ENCODE results near the gene GAL3ST3. TPM values are rescaled to one million over a fixed set of nuclear protein-coding genes. Genes with fewer than 3 reads are reported as not detected.
A peak's percentile ranks its signal among the peaks of the same experiment; 100 is the strongest.

The GAL3ST3 gene
- total and polyA plus RNA-seq, 12 donors, result 0.07 to 4.6 (median 2.1) TPM

DNA sequence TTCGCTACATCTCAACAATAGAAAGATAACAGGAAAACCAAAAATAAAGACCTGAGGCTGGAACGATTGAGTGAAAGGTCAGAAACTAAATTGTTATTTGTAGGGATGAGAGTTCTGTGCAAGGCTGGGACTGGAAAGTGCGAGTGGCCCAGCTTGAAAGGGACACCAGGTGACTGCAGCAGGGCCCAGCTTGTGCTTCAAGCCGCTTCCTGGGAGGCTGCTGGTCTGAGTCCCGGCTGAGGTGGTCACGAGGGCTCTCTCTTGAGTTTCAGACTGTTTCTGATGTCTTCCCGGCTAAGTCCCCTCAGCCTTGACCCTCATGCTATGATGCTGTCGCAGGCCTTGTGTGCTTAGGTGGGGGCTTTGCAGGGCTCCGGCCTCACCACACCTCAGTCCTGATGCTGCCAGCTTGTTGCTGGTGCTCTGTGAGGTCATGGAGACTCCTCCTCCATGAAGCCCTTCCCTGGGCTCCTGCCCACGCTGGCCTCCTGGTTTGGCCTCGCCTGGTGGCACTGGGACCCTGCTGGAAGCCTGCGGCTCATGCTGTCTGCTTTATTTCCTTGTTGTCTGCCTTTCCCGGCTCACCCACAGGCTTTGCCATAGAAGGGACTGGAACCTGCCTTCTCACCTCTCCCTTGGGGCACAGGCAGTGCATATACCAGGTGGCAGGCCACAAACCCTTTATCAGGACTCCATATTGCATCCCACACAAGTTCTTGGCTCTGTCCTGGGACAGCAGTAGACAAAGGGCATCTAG lies 42.6 kb downstream of the GAL3ST3 start:
- H3K9me3 ChIP-seq, result no peaks in the 10 kb centered on the region
- peaks cover 4 to 26% (median 11%) of the 10 kb centered on the region in 9 donors for H3K4me1 ChIP-seq
- TF ChIP-seq, protein P1, sequence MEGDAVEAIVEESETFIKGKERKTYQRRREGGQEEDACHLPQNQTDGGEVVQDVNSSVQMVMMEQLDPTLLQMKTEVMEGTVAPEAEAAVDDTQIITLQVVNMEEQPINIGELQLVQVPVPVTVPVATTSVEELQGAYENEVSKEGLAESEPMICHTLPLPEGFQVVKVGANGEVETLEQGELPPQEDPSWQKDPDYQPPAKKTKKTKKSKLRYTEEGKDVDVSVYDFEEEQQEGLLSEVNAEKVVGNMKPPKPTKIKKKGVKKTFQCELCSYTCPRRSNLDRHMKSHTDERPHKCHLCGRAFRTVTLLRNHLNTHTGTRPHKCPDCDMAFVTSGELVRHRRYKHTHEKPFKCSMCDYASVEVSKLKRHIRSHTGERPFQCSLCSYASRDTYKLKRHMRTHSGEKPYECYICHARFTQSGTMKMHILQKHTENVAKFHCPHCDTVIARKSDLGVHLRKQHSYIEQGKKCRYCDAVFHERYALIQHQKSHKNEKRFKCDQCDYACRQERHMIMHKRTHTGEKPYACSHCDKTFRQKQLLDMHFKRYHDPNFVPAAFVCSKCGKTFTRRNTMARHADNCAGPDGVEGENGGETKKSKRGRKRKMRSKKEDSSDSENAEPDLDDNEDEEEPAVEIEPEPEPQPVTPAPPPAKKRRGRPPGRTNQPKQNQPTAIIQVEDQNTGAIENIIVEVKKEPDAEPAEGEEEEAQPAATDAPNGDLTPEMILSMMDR (IDR thresholded peaks at IDR 0.05), result no peak
- intact Hi-C loops (cut with DNase I), result no loop called here
- H3K27ac ChIP-seq, result no peak overlapping the region
- DNase-seq (no peak), ATAC-seq (no peak)
- H3K36me3 ChIP-seq, result peaks cover 0 to 35% (median 12%) of the 10 kb centered on the region in 9 donors
- peaks cover 0 to 13% (median under 1%) of the 10 kb centered on the region in 7 donors for H3K27me3 ChIP-seq
- WGBS, 2 donors, result 83 to 85% methylated on average over 13 of the region's 13 CpGs
- H3K4me3 ChIP-seq, result no peak overlapping the region

DNA sequence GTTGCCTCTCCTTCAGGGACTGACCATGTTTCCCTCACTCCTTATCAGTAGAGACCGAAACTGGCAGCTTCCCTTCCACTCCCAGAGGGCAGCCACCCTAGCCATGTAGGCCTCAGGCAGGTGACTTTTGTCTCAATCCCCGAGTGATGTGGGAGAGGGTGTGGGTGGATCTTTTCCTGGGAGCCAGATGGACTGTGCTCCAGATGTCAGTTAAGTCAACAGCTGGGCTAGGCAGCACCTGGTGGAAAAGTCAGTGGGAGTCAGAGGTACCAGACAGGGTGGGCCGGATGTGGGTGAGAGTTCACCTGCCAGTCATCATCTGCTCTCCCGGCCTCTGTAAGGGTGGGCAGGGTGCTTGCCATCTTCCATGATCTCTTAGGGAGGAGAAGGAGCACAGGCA lies 44.8 kb downstream of the GAL3ST3 start:
- TF ChIP-seq, protein P1 (IDR thresholded peaks at IDR 0.05), result no peak
- ATAC-seq, result no peak
- peaks cover 0 to 48% (median 22%) of the 10 kb centered on the region in 9 donors for H3K36me3 ChIP-seq
- intact Hi-C loops (cut with DNase I), result loop anchor here in 3 of 10 donors (5.0 kb wide), 1 partner anchor 42 kb away; the partner anchor contains the start of gene SART1 (in 3 of the 3)
- H3K9me3 ChIP-seq, result no peaks in the 10 kb centered on the region
- H3K4me3 ChIP-seq, result no peak overlapping the region
- H3K4me1 ChIP-seq, result peaks cover 10 to 47% (median 24%) of the 10 kb centered on the region in 9 donors
- no peaks in the 10 kb centered on the region for H3K27me3 ChIP-seq
- DNase-seq, result no peak
- H3K27ac ChIP-seq, result no peak overlapping the region
- 72 to 77% methylated on average over 4 of the region's 4 CpGs for WGBS, 2 donors

DNA sequence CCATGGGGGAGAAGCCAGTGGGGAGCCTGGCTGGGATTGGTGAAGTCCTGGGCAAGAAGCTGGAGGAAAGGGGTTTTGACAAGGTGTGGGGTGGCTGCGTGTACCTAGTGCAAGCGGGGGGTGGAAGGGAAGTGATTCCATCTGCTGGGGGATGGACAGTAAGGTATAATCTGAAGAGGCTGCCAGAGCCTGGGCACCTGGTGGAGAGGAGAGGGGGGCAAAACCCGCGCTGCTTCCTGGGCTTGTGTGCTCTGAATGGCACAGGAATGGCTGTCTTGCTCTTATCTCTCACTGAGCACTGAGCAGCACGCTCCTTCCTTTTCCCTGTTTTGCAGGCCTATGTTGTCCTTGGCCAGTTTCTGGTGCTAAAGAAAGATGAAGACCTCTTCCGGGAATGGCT lies 45.7 kb downstream of the GAL3ST3 start:
- intact Hi-C loops (cut with DNase I), result loop anchor here in 3 of 10 donors (2.0 to 5.0 kb wide), 2 partner anchors 41 to 50 kb away; partner anchors contain the start of genes SART1 (in 3 of the 3) and SF3B2 (in 1 of the 3)
- TF ChIP-seq, protein P1 (IDR thresholded peaks at IDR 0.05), result no peak
- 68 to 72% methylated on average over 6 of the region's 6 CpGs for WGBS, 2 donors
- Histone ChIP-seq H3K4me3 (peak overlapping the region in 9 of 10 donors; percentile 73 to 99 (median 91)), H3K36me3 (peaks cover 0 to 57% (median 30%) of the 10 kb centered on the region in 9 donors), H3K27me3 (no peaks in the 10 kb centered on the region), H3K27ac (peak overlapping the region in 9 of 10 donors; percentile 87 to 98 (median 95)), H3K9me3 (no peaks in the 10 kb centered on the region), H3K4me1 (peaks cover 10 to 48% (median 24%) of the 10 kb centered on the region in 9 donors)
- DNase-seq (no peak), ATAC-seq (no peak)

DNA sequence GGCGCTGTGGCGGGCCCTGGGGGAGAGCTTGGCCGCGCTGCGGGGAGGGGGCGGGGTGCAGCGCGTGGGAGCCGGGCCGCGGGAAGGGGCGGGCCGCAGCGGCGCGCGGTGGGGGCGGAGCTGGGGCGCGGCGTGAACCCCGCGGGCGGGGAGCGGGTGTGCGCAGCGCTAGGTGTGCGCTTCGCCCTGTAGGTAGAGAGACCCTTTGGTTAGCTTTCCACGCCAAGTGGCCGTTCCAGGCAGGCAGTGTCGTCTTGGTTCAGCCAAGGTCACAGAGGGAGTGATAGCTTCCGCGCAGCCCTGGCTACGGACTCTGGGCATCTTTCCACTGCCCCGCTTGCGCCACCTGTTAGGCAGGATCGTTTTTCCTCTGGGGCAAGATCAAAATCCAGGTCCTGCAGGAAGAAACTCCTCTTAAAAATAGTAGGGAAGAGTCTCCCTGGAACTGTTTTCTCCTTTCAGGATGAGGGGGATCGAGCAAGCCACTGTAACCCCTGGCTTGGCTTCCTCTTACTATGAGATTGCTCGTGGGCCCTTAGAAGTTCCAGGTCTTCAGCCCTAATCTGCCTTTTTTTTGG lies 46.2 kb downstream of the GAL3ST3 start:
- ATAC-seq (peak; percentile 76 to 87 (median 82)), DNase-seq (peak in 1 of 2 donors; percentile 48)
- H3K9me3 ChIP-seq, result no peaks in the 10 kb centered on the region
- peak overlapping the region; percentile 73 to 99 (median 92) for H3K4me3 ChIP-seq
- H3K4me1 ChIP-seq, result peaks cover 10 to 47% (median 24%) of the 10 kb centered on the region in 9 donors
- intact Hi-C loops (cut with DNase I), result loop anchor here in 3 of 10 donors (2.0 to 5.0 kb wide), 2 partner anchors 40 to 50 kb away; partner anchors contain the start of genes SART1 (in 3 of the 3) and SF3B2 (in 1 of the 3)
- TF ChIP-seq, protein P1 (IDR thresholded peaks at IDR 0.05), result peak in 5 of 9 donors; percentile 11 to 48 (median 43)
- WGBS, 2 donors, result 0% methylated on average over 38 to 40 of the region's 40 CpGs
- H3K27me3 ChIP-seq, result no peaks in the 10 kb centered on the region
- peak overlapping the region; percentile 84 to 98 (median 95) for H3K27ac ChIP-seq
- peaks cover 0 to 63% (median 33%) of the 10 kb centered on the region in 9 donors for H3K36me3 ChIP-seq

Data from heart right ventricle (tissue), 16 donors.